AML-193 (cell line): ENCODE measurements around the gene BACH2.

Experiments
- DNase-seq, 2 experiments: peaks; one replicate each; lab custom pipeline; 2025; lab: John Stamatoyannopoulos, UW

BACH2 gene

GRCh38 chr6:90093558-90094073, 203.0 kb downstream of the BACH2 start:
- no peak for DNase-seq

GRCh38 chr6:90090866-90091265, 205.8 kb downstream of the BACH2 start:
- no peak for DNase-seq

- peak; percentile 6 to 22 for DNase-seq
Measured at GRCh38 chr6:90088009-90088408, 208.6 kb downstream of the BACH2 start.

- no peak for DNase-seq
Measured at GRCh38 chr6:90087106-90087833, 209.4 kb downstream of the BACH2 start.

- no peak for DNase-seq
Measured at GRCh38 chr6:90086517-90086916, 210.1 kb downstream of the BACH2 start.

GRCh38 chr6:90083891-90084290, 212.8 kb downstream of the BACH2 start:
- peak; percentile 38 to 50 for DNase-seq

GRCh38 chr6:90082847-90083246, 213.8 kb downstream of the BACH2 start:
- DNase-seq, result no peak

- DNase-seq, result no peak
Measured at GRCh38 chr6:90080876-90081481, 215.7 kb downstream of the BACH2 start.

- DNase-seq, result no peak
Measured at GRCh38 chr6:90079560-90080490, 216.8 kb downstream of the BACH2 start.

- no peak for DNase-seq
Measured at GRCh38 chr6:90078513-90079289, 217.9 kb downstream of the BACH2 start.

GRCh38 chr6:90076511-90077415, 219.9 kb downstream of the BACH2 start:
- no peak for DNase-seq

- DNase-seq, result no peak
Measured at GRCh38 chr6:90074161-90074850, 222.3 kb downstream of the BACH2 start.

GRCh38 chr6:90072935-90073464, 223.6 kb downstream of the BACH2 start:
- no peak for DNase-seq

GRCh38 chr6:90072501-90072900, 224.1 kb downstream of the BACH2 start:
- no peak for DNase-seq

GRCh38 chr6:90068703-90069523, 227.7 kb downstream of the BACH2 start:
- no peak for DNase-seq

GRCh38 chr6:90068264-90068663, 228.4 kb downstream of the BACH2 start:
- no peak for DNase-seq

GRCh38 chr6:90066697-90067096, 229.9 kb downstream of the BACH2 start:
- DNase-seq, result no peak

GRCh38 chr6:90065173-90065572, 231.5 kb downstream of the BACH2 start:
- no peak for DNase-seq

- no peak for DNase-seq
Measured at GRCh38 chr6:90062667-90063066, 234.0 kb downstream of the BACH2 start.
